SU-DHL-6 (cell line): ENCODE measurements around the gene GUCY1A2.

Source experiments
- EZH2phosphoT487 ChIP-seq: fragments of 200-600 bp; sonication (generic), shearing (Covaris generic); conservative IDR thresholded peaks from 2 replicates; pipeline ENCODE4 v1.6.1; 2018; ENCODE audit warnings: mild to moderate bottlenecking, antibody characterized with exemption, low read length, moderate library complexity, mixed read lengths
- TF ChIP-seq, protein P1 (sequence below): fragments of 200-600 bp; sonication (generic); IDR thresholded peaks from one replicate; pipeline ENCODE4 v1.5.1; 2017; ENCODE audit warnings: antibody characterized with exemption, mild to moderate bottlenecking, low read length, moderate library complexity; ENCODE audit not compliant: insufficient read depth, poor library complexity, severe bottlenecking

DNA sequence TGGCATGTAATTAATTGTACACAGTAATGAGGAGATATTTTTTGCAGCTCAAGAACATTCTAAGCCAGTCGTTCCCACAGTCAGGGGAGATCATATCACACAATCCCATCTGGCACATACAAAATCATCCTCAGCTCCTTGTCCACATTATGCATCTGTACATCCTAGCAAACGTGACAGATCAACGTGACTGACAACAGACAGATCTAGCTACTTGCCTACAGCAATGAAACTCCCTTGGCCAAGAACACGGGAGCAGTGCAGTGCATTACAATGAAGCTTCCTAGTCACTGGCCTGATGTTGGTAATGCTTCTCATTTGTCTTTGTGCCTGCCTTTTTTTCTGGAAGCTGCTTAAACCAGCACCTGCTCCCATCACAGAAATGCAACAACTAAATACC lies 24.5 kb upstream of the GUCY1A2 start:
- TF ChIP-seq, protein P1, sequence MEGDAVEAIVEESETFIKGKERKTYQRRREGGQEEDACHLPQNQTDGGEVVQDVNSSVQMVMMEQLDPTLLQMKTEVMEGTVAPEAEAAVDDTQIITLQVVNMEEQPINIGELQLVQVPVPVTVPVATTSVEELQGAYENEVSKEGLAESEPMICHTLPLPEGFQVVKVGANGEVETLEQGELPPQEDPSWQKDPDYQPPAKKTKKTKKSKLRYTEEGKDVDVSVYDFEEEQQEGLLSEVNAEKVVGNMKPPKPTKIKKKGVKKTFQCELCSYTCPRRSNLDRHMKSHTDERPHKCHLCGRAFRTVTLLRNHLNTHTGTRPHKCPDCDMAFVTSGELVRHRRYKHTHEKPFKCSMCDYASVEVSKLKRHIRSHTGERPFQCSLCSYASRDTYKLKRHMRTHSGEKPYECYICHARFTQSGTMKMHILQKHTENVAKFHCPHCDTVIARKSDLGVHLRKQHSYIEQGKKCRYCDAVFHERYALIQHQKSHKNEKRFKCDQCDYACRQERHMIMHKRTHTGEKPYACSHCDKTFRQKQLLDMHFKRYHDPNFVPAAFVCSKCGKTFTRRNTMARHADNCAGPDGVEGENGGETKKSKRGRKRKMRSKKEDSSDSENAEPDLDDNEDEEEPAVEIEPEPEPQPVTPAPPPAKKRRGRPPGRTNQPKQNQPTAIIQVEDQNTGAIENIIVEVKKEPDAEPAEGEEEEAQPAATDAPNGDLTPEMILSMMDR: no peak
- TF ChIP-seq EZH2phosphoT487: no peak
